GM18868 (cell line): ENCODE results near the gene MBOAT2.
"Not testable (repeated sequence)": the region's sequence is repeated elsewhere in the genome, so short reads cannot be mapped to it uniquely, and the experiment has no call there.

Source experiments
- ATAC-seq: cut with Tn5 transposase; IDR thresholded peaks from one replicate; pipeline ENCODE4 v1.9.1; 2021; ENCODE audit warnings: mild to moderate bottlenecking, moderate library complexity; ENCODE audit not compliant: unreplicated experiment

Gene MBOAT2

DNA sequence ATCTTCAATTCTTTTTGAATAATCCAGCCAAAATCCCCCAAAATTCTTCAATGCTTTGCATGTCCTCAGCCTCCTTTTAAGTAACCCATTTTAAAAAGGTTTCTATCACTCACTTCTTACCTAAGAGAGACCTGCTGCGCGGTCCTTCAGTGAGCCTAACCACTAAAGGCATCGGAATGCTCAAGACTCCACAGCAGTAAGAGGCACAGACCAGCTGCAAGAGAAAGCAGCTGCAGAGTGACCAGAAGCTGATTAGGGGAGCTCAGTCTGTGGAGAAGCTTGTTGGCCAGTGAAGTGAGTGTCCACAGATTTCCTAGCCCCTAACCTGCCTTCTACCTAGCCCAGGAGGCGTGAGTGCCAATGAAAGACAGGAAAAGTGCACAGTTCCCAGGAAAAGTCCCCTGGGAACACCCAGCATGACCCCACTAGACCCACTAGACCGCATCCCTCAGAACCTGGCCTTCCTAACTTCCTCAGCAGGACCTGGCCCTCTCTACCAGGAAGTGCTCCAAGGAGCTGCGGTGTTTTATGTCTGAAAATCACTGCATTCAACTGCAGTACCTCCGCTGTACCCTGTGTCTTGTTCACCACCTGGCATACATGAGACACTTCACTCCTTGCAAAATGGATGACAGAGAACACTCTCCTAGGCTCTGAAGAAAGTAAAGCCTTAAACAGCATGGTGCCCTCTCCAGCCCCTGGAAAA is 10.1 kb downstream of the MBOAT2 start:
- no peak for ATAC-seq

DNA sequence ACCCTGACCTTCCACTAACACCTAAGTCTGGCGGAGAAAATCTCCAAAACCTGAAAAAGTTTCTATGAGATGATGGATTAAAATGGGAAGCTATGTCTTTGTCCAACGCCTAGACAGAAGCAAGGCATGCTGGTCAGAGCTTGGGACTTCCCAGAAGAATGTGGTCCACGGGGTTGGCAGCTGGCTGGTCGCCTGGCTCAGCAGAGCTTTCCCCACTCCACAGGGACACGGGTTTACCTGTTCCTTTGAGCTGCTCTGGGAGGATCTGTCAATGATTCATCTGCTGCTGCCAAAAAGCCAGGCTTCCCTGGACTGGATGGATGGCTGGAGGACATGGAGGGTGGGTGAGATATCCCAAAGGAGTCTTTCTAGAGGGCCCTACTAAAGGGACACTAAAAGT is 10.8 kb downstream of the MBOAT2 start:
- no peak for ATAC-seq

DNA sequence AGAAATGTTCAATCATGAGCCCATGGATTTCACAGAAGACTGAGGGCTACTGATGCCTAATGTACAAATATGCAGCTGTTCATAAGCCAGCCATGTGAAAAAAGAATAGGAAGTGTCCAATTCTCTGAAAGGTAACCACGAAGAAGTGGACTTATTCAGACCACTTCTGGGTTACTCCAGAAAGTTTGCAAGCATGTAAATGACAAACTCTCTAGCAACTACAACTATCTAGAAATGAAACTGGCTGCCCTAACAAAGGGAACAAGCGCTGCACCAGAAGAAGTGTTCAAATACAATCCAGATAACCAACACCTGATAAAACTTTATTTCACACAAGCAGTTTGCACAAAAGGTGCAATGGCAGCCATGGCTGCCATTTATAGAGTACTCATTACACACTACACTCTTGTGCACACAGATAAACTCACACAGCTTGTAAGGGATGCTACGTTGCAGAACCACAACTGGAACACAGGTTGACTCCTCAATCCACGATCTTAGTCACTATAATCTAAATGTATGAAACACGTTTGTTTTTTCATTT is 13.9 kb downstream of the MBOAT2 start:
- no peak for ATAC-seq

DNA sequence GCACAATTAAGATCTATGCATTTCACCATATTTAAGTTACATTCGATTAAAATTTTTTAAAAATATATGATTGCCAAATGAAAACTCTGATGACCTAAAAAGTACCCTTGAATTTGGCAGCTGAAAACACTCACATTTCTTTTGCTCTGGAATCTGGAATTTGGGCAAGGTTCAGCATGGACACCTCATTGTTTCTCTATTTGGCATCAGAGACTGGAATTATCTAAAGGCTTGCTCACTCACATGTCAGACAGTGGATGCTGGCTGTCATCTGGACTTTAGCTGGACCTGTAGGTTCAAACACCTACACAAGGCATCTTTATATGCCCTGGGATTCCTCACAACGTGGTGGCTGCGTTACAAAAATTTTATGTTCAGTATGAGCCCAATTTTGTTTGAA is 16.1 kb downstream of the MBOAT2 start:
- no peak for ATAC-seq

DNA sequence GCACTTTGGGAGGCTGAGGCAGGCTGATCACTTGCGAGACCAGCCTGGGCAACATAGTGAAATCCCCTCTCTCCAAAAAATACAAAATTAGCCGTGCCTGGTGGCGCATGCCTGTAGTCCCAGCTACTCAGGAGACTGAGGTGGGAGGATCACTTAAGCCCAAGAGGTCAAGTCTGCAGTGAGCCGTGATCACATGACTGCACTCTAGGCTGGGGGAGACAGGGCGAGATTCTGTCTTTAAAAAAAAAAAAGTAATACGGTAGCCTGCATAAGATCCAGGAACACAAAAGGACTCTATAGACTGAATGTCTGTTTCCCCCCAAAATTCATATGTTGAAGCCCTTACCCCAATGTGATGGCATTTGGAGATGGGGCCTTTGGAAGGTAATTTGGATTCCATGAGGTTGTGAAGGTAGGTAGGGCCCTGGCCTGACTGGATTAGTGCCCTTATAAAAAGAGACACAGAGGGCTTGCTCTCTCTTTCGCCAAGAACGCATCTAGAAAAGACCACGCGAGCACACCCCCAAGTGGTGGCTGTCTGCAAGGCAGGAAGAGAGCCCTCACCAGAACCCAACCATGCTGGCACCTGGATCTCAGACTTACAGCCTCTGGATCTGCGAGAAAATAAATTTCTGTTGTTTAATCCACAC is 17.0 kb downstream of the MBOAT2 start:
- peak; percentile 51 for ATAC-seq

DNA sequence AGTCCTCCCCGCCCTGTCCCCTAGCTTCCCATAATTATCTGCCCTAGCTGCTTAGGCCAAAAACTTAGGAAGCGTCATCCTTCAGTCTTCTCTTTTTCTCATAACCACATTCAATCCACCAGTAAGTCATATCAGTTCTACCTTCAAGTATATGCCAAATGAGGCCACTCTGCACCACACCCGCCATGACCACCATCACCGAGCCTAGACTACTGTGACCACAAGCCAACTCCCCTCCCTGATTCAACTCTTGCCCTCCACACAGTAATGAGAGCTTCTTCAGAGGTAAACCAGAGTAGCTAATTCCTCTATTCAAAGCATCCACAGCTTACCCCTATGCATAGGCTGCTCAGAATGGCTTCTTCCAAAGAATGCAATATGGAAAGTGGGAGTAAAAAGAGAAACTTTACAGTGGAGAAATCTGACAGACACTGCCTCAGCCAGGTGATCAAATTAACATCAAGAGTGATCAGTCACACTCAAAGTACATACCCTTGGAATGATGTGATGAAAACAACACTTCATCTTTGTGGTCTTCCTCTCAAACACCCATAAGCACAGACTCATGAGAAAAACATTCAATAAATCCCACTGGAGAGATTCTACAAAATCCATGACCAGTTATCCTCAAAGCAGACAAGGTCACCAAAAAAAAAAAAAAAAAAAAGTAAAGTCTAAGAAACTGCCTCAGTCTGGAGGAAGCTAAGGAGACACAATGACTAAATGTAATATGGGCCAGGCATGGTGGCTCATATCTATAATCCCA is 17.7 kb downstream of the MBOAT2 start:
- ATAC-seq: no peak

DNA sequence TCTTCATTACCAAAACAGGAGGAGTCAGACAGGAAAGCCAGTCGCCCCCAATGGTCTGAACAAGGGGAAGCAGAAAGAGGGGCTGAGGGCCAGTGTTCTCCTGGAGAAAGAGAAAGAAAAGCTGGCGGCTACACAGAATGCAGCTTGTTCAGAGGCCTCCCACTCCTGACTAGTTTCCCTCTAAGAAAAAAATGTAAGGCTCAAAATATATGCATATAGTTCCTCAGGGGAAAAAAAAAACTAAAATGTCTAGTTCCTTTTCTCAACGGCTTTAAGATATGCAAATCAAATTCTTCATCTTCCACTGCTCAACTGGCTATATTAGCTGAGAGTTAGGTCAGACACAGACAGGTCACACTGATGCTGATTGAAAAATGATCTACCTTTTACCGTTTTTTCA is 18.6 kb downstream of the MBOAT2 start:
- no peak for ATAC-seq

DNA sequence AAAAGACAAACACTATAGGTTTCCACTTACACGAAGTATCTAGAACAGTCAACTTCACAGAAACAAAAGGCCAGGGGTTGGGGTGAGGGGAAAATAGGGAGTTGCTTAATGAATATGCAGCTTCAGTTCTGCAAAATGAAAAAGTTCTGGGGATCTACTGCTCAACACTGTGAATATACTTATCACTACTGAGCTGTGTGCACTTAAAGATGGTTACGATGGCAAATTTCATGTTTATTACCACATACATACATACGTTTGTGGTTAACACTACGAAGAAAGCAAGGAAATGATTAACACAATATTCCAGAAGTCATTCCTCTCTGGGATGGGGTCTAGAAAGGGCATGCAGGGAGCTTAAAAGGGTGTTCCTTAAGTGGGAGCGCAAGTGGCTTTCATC is 19.3 kb downstream of the MBOAT2 start:
- no peak for ATAC-seq

DNA sequence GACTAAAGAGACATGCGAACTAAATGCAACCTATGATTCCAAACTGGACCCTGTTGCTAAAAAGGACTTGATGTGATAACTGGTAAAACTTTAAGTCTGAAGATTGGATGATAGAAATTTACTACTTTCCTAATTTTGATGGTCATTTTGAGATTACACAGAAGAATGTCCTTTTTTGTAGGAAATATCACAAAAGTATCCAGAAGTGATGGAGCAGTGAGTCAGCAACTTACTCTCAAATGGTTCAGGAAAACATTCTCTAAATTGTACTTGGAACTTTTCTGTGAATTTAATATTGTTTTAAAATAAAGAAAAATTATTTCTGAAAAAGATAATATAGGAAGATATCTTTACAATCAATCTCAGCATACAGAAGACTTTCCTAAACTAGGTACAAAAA is 19.9 kb downstream of the MBOAT2 start:
- no peak for ATAC-seq

DNA sequence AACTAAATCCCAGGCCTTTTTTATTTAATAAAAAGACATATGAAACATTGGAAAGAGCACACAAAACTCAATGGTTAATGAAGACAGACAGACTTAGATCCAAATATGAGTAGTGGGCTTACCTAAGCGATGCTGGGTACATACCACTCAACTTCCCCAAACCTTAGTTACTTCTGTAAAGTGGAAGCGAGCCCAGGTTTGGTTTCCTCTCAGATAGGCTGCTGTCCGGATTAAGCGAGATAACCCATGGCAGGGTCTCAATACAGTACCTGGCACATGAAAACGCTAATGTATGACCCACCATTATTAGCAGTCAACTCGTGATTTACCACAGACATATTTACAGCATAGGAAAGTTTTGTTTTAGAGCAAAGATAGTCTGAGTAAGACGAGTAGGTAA is 21.6 kb downstream of the MBOAT2 start:
- ATAC-seq: no peak

DNA sequence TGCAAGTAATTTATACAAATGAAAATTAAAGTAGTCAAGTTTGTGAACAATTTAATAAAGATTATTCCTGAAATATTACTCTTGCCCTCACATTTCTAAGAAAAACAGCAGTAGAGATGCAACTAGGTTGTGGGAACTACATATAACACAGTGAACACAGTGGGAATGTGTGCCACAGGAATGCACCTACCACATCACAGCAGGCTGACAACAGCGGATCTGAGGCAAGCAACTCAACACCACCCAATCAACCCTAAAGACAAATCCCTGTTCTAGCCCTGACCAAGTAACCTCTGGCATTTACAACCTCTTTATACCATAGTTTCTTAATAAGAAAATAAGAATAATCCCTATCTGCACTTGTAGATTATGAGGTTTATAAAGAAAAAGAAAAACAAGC is 23.4 kb downstream of the MBOAT2 start:
- ATAC-seq: no peak

DNA sequence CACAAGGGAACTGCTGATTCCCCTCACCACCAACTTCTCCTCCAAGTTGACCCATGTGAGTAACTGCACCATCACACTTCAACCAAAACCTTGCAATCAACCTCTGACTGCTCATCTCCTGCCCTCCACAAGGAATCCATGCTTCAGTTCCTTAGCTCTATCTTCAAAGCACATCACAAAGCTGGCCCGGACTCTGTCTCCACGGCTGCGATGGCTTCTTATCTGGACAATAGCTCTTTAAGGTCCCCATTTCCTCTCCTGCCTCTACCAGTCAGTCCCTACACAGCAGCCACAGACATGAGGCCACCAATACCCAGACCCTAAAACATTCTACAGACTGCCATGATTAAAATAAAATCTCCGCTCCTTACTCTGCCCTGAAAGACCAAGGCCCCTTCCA is 25.7 kb downstream of the MBOAT2 start:
- ATAC-seq: no peak

DNA sequence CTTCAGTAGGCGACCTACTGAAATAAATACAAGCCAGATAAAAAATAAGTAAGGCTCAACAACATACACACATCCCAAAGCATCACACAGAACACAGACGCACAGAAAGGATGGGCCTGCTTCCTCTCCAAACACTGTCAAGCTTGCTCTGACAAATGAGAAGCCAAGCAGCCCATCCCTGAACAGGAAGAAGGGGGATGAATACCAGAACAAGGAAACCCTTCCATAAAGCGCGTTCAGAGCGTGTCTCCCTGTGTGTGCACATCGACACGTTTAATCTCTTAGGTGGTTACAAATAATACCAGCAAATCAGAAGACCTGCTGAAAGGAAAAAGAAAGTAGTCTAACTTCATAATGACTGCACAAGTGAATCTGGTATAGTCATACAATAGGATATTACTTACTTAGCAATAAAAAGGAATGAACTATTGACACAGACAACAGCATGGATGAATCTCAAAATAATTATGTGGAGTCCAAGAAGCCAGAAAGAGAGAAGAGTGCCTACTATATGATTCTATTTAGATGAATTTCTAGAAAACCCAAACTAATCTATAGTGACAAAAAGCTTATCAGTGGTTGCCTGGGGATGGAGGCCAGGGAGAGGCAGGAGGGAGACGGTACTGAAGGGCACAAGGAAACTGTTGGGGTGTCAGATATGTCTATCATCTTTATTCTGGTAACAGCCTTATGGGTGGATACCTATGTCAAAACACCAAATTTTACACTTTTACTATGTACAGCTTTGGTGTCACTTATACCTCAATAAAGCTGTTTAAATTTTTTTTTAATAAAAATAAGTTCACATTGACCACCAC is 26.8 kb downstream of the MBOAT2 start:
- no peak for ATAC-seq

DNA sequence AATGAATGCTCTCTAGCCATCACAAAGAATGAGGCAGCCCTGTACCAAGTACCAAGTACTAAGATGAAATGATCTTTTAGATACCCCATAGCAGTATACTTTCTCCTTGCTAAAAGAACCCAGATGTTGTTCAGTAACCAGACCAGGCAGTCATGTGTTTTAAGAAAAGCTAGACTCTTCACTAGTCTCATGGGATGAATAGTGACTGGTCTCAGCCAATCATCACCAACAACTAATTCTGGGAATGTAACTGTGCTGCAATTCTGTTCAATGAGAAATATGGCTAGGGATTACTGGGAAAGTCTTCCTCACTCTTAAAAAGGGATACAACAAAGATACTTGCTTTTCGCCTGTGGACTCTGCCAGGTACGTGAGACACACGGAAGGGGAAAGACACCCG is 29.5 kb downstream of the MBOAT2 start:
- no peak for ATAC-seq

DNA sequence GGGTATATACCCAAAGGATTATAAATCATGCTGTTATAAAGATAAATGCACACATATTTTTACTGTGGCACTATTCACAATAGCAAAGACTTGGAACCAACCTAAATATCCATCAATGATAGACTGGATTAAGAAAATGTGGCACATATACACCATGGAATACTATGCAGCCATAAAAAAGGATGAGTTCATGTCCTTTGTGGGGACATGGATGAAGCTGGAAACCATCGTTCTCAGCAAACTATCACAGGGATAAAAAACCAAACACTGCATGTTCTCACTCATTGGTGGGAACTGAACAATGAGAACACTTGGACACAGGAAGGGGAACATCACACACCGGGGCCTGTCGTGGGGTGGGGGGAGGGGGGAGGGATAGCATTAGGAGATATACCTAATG is 30.5 kb downstream of the MBOAT2 start:
- ATAC-seq: not testable (repeated sequence)

DNA sequence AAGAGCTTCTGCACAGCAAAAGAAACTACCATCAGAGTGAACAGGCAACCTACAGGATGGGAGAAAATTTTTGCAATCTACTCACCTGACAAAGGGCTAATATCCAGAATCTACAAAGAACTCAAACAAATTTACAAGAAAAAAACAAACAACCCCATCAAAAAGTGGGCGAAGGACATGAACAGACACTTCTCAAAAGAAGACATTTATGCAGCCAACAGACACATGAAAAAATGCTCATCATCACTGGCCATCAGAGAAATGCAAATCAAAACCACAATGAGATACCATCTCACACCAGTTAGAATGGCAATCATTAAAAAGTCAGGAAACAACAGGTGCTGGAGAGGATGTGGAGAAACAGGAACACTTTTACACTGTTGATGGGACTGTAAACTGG is 30.9 kb downstream of the MBOAT2 start:
- ATAC-seq: not testable (repeated sequence)

DNA sequence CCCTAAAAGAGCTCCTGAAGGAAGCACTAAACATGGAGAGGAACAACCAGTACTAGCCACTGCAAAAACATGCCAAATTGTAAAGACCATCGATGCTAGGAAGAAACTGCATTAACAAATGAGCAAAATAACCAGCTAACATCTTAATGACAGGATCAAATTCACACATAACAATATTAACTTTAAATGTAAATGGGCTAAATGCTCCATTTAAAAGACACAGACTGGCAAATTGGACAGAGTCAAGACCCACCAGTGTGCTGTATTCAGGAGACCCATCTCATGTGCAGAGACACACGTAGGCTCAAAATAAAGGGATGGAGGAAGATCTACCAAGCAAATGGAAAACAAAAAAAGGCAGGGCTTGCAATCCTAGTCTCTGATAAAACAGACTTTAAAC is 34.1 kb downstream of the MBOAT2 start:
- ATAC-seq: not testable (repeated sequence)

DNA sequence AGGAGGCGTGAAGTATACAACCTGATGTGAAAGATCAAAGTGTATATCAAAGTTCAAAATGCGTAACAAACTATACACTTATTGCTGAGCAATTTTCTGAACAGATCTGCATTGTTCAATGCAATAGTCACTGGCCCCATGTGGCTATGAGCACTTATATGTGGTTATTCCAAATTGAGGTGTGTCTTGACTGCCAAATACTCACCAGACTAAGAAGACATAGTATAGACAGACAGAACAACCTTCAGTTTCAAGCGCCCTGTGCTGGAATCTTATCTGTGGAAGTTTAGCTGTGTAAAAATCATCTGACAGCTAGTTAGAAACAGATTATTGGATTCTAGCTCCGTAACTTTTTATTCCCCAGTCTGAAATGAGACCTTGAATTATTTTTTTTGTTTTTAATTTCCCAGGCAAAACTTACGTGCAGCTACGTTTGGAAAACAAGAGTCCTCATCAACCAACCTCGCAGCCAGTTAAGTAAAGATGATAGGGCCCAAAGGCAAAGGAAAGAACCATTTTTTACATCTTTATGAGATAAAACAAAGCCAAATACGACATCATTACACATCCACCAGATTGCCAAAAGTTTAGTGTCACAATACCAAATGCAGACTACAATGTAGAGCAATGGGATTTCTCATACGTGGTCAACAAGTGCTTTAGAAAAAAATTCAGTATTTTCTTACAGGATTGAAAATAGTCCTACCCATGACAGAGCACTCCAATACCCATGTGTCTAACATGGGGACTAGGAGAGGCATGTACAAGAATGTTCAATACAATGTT is 37.2 kb downstream of the MBOAT2 start:
- no peak for ATAC-seq

DNA sequence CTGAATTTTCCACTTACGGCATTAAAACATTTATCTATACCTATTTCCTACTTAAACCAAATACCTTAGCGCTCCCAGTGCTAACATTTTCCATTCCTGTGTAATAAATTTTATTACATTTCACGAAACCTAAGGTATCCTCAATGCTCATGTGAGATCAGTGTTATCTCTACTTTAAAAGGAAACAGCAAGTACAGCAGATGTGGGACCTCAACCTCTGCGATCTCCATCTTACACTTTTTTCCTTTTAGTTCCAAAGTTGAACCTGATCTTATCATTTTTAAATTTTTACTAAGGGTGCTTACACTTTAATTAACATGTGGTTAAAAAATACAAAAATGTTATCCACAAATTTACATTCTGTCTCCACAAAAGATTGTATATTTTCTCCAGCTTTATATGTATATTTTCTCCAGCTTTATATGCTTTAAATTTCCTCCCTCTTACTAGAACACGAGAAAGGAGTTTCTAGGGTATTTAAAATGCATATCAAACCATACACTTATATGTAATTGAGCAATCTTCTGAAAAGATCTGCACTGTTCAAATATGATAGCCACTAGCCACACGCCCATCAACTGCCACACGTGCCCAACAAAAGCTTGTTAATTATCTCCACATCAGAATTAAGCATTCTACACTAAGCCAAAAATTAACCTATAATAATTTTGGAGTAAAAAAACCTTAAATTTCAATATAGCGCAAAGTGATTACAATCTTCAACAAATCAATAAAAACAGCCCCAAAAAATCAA is 38.1 kb downstream of the MBOAT2 start:
- no peak for ATAC-seq
